ENCODE measurements around the gene TBC1D10B.
"Not testable (repeated sequence)": the region's sequence is repeated elsewhere in the genome, so short reads cannot be mapped to it uniquely, and the experiment has no call there.

Gene TBC1D10B

DNA sequence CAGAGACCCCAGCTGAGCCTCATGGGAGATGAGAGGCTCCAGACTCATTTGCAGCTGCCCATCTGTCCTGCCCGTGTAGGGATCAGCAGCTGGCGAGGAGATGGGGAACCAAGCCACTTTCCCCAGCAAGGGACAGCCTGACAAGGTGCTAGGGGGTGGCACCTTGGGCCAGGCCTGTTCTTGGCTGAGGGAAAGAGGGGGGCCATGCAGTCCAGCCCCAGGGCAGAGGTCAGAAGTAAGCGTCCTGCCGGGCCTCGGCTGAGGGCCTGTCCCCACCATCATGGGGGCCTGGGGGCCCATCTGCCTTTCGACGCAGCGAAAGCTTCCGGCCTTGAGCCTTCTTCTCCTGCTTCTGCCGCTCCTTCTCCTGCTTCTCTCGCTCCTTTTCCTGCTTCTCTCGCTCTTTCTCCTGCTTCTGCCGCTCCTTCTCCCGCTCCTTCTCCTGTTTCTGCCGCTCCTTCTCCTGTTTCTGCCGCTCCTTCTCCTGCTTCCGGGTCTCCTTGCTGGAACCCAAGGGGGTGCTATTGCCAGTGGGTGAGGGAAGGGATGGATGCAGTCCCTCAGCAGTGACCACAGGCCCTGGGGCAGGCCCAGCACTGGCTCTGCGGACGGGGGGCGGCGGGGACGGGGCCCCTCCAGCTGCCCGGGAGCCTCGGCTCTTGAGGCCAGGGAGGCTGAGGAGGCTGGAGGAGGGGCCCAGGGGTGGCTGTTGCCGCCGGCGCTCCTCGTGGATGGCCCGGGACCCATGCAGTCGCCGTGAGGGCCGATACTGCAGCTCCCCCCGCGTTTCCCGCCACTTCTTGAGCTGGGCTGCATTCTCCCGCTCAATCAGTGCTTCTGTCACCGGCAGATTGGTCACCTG, 12.3 kb downstream of the TBC1D10B start:
- no peak for FAIRE-seq

DNA sequence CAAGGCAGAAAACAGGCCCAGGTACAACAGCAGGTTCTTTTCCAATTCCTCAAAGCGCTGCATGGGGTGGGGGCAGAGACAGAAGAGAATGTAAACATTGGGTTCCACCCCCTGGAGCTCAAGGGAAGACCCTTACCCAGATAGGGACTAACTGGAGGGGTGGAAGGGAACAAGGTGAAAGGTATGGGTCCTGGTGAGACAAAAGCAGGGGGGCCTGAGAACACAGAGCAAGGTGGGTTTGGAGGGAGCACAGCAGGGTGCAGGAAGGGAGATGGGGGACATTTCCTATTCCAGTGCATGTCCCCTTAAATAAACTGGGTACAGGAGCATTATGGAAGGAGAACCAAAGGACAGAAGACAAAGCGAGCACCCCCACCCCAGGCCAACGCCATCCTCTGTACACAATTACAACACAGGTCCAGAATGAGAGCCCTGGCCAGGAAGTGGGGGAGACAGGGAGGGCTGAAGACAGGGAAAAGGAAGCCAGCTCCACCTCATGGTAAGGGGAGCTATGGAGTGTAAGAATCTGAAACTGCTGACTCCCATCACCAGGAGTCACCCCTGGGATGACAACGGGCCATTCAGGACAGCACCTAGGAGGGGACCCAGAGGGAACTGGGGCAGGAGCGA, 13.1 kb downstream of the TBC1D10B start:
- FAIRE-seq: no peak
- DNase-seq (ENCODE audit: extremely low spot score, insufficient read length, low read depth): no peak

More for the DNA sequence above, 12.3 kb downstream of the TBC1D10B start:
- no peak for DNase-seq (ENCODE audit: extremely low spot score, insufficient read length, low read depth)

DNA sequence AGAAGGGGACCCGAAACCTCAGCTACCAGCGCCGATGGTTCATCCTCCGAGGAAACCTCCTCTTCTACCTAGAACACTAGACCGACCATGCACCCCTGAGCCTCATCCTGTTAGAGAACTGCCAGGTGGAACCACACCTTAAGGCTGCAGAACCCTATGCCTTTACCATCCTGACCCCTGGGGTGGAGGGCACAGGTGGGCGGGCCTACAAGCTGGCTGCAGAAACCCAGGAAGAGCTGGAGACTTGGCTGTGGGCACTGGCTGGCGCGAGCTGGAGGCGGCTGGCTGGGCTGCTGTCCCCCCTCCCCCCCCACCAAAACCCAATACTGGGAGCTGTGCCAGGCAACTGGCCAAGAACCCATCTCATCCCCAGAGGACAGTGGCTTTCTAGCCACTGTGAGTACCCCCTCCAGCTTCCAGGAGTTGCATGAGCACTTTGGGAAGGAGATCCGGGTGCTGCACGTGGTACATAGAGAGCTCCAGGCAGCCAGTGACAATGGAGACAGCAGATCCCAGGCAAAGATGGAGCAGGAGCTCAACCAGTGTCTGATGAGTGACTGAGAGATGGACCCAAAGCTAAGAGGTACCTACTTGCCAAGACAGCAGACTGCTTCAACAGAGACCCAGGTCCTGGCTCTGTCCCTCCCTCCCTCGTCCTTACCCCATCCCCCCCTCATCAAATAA, 13.8 kb downstream of the TBC1D10B start:
- no peak for FAIRE-seq
- no peak for DNase-seq (ENCODE audit: extremely low spot score, insufficient read length, low read depth)

DNA sequence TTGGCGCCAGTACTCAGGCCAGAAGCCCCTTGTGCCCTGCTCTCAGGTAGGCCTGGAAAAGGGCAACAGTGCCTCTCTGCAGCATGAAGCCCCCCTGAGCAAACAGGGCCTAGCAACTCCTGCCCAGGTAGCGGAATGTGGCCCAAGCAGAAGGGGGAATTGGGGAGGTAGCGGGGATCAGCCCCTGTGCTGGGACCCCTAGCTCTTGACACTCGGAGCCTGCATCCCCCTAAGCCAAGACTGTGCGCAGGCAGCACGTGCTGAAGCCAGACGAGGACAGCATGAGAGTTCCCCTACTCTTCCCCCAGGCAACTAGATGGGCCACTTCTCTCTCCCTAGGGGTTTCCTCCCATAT, 14.4 kb downstream of the TBC1D10B start:
- FAIRE-seq (no peak), DNase-seq (ENCODE audit: extremely low spot score, insufficient read length, low read depth) (no peak)

DNA sequence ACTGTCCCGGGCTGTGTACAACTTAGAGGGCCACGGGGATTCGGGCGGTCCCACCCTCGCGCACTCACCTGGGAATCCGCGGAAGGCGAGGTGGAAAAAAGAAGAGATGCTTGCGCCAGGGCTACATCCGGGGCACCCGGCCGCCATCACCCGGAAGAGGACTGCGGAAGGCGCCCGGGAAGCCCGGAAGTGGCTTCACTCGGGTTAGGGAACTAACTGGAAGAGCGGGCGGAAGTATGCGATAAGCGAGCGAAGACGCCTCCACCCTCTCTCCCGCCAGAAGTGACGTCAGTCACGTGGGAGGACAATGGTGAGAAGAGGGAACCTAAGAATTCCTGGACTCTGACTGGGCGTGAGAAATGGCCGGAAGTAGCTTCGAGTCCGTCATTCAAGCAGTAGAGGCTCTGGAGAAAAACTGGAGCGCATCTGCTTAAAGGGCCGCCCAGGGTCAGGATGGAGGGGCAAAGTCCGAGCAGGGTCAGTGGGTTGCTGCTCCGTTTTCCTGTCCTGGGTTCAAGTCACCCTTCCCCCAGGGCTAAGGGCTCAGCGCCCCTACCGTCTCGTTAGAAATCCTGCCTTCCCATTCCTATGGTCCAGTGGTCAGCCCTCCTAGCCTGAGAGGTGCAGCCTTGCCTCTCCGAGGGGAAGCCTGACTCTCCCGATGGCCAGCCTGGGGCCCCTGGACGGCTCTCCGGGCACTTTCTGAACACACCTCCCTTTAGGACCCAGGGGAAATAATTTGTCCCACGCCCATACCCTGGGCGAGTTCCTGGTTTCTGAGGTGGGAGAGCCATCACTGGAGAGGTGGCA, 14.9 kb downstream of the TBC1D10B start, which contains the start of gene CD2BP2:
CD2BP2 (minus strand) TSS at position 165 of the 810 bp plus-strand sequence. CDS start 627 bp downstream, outside the sequence.
- DNase-seq (ENCODE audit: extremely low spot score, insufficient read length, low read depth): peak; percentile 79
- peak; percentile 98 for FAIRE-seq

DNA sequence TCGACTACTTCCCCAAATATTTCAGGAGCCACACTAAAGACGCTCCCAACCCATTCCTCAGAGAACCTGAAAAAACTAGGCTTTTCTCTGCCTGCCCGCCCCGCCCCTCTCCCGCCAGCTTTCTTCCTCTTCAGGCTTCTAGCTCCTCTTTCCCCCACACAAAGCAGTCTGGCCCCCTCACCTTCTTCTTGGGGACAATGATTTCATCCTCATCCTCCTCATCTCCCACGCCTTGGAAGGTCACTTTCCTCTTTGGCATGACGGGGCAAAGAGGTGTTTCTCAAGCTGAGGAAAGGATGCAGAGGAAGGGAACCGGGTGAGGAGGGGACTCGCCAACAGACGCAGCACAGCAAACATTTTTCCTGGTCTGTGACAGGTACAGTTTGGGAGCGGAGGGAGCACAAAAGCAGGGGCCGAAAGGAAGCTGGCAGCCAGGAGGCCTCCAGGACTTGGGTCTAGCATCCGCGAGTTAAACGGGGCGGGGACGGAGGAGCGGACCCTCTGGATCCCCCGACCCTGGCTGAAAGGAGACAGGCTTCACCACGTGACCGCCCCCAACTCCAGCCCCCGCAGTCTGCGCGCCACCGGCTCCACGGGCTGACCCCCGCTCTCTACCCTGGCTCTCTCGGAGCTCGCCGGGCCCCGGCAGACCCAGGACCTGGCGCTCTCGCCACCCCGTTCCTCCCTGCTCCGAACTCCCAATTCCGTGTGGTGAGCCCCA, 15.7 kb downstream of the TBC1D10B start:
- DNase-seq (ENCODE audit: extremely low spot score, insufficient read length, low read depth) (no peak), FAIRE-seq (no peak)

DNA sequence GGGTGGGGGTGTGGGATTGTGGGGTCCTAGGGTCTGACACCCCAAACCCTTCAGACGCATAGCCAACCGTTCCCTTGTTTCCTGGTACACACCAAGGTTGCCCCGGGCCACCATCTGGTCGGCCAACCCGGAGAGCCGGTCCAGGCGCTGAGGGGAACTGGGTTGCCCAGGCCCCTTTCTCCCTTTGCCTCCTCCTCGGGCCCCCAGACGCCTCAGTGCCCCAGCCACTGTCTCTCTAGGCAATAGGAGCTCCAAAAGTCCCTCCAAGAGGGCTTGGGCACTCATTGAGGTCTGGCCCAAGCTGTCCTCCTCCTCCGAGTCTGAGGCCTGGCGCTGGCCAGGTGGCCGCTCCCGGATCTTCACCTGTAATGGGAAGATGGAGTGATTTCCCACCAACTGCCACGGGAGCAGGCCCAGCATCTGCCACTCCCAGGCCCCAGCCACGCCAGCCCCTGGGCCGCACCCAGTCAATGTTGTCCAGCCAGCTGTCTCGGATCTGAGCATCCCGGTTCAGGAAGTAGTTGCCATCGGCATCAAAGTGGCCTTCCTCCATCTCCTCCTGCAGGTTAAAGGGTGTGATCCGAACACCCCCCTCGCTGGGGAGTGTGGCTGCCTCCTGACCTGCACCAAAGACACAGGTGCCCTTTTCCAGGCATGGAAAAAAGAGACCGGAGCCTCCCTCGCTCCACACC, 16.7 kb downstream of the TBC1D10B start:
- FAIRE-seq: no peak

DNA sequence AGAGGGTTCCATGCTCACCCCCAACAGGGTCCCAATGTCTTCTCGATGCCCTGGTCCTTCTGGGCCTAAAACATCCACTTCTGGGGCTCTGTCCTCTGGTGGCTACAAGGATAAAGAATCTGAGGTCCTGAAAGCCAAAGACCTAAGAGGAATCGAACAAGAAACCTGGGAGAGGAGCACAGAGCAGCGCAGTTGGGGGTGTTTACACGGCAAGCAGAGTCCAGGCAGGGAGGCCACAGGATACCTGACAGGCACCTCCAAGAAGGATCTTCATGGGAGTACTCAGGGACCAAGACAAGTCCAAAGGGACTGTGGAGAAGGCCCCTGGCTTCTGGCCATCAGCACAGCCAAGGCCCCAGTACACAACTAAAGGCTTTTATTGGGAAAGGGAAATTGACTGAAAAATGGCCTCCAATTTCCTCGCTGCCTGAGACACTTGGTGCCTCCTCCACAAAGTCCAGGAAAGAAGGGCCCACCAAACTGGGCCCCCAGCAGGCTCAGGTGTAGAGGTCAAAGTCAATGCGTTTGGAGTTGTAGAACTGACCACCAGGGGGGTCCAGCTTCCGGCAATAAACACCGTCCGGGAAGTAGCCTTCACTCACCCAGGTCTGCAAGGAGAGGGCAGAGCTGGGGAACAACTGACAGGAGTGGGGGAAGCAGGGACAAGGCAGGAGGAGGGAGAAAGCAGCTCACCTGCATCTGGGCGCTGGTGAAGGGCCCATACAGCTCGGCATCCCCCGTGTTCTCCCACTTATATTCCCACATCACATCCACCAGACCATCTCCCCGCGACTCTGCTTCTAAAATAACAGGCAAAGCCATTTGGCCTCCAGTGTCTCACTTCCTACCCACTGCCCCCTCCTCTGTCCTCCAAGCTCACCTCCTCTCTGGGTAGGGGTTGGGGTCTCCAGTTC, 17.5 kb downstream of the TBC1D10B start:
- no peak for DNase-seq (ENCODE audit: extremely low spot score, insufficient read length, low read depth)
- no peak for FAIRE-seq

More for the DNA sequence above, 16.7 kb downstream of the TBC1D10B start:
- no peak for DNase-seq (ENCODE audit: extremely low spot score, insufficient read length, low read depth)

DNA sequence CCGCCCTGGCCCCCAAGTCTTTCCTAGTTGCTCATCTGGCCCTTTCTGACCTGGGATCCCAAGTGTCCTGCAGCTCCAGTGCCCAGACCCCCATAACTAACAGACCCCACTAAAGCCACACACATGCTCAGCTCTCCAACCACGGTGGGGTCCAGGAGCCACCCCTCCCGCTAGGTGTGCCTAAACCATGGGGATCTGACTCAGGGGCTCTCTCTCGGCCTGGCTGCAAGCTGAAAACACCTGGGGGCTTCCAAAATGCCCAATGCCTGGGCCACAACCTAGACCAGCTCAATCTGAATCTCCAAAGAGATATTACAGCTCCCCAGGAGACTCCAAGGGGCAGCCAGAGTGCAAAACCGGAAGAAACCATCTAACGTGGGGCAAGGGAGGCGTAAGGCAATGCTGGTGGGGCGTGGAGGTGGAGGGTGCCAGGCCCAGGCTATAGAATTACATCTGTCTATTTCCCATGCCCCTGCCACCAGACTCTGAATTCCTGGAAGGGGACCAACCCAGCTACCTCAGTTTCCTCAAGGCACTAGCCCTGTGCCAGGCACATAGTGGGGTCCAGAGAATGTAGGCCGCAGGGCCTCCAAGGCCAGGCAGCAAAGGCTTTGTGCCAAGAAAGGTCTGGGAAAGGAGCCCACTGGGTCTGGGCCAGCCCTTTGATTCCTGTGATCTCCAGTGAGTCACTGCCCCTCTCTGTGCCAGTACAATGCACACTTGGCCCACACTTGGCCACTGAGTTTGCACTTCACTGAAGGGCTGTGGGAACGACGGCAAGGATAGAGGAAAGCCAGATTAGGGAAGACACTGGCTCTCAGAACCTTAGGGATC, 18.5 kb downstream of the TBC1D10B start:
- DNase-seq (ENCODE audit: extremely low spot score, insufficient read length, low read depth): no peak
- no peak for FAIRE-seq

DNA sequence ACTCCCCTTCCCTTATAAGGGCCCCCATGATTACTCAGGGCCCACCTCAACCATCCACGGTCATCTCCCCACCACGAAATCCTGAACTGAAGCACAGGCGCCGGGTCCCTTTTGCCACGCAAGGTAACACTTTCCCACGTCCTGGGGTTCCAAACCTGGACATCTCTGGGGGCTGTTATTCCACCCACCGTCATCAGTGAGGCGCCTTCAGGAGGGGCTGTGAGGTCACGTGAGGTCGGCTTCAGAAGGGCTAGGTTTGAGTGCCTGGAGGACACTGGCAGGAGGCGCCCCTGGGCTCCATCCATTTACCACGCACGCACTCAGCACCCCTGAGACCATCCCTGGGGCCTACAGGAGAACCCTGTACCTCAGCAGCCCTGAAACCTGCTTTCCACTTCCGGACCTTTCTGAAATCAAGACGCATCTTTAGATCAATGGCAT, 19.3 kb downstream of the TBC1D10B start:
- FAIRE-seq: no peak
- no peak for DNase-seq (ENCODE audit: extremely low spot score, insufficient read length, low read depth)

DNA sequence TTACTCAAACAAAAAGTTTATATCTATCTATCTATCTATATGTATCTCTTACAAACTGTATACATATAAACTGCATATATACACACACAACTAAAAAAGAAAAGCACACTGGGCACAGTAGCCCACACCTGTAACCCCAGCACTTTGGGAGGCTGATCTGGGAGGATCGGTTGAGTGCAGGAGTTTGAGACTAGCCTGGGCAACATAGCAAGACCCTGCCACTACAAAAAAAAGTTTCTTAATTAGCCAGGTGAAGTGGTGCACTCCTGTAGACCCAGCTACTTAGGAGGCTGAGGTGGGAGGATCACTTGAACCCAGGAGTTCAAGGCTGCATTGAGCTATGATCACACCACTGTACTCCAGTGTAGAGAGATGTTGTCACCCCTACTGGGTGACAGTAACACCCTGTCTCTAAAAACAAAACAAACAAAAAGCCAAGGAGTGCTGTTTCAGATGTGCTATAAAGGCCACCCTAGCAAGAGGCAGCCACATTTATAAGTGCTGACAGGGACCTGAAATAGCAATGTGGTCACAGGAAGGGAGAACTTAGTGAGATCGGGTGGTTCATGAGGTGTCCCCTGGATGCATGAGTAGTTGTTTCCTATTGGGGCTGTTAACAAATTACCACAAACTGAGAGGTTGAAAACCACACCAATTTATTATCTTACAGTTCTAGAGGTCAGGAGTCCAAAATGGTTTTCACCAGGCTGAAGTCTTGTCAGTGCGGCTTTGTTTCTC, 20.0 kb downstream of the TBC1D10B start:
- peak; percentile 99 for FAIRE-seq
- DNase-seq (ENCODE audit: extremely low spot score, insufficient read length, low read depth): no peak

DNA sequence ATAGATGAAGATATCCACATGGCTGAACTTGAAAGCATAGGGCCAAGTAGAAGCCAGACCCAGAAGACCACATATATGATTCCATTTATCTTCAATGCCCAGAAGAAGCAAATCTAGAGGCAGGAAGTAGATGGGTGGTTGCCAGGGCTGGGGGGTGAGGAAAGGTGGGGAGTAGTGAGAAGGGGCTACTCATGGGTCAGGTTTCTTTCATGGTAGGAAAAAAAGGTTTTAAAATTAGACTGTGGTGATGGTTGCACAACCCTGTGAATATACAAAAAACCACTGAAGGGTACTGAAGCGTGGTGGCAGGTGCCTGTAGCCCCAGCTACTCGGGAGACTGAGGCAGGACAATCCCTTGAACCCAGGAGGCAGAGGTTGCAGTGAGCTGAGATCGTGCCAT, 20.6 kb downstream of the TBC1D10B start:
- DNase-seq (ENCODE audit: extremely low spot score, insufficient read length, low read depth) (no peak), FAIRE-seq (peak; percentile 81)

DNA sequence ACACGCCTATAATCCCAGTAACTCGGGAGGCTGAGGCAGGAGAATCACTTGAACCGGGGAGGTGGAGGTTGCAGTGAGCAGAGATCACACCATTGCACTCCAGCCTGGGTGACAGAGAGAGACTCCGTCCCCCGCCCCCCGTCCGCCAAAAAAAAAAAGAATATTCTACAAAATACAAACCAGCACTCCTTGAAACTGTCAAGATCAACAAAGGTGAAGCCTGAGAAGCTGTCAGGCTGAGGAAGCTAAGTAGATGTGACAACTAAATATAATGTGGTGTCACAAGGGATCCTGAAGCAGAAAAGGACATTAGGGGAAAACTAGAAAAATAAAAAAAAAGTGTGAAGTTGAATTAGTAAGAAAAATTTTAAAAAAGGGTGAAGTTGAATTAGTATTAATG, 21.4 kb downstream of the TBC1D10B start:
- no peak for DNase-seq (ENCODE audit: extremely low spot score, insufficient read length, low read depth)
- no peak for FAIRE-seq

DNA sequence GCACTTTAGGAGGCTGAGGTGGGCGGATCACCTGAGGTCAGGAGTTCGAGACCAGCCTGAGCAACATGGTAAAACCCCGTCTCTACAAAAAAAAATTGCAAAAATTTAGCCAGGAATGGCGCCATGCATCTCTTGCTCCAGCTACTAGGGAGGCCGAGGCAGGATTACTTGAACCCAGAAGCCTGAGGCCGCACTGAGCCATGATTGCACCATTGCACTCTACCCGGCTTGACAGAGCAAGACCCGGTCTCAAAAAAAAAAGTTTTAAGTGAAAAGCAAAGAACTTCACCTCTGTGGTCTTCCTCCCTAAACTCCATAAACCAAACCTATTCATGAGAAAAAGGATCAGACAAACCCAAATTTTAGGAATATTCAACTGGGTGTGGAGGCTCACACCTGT, 22.2 kb downstream of the TBC1D10B start:
- FAIRE-seq (no peak), DNase-seq (ENCODE audit: extremely low spot score, insufficient read length, low read depth) (no peak)

DNA sequence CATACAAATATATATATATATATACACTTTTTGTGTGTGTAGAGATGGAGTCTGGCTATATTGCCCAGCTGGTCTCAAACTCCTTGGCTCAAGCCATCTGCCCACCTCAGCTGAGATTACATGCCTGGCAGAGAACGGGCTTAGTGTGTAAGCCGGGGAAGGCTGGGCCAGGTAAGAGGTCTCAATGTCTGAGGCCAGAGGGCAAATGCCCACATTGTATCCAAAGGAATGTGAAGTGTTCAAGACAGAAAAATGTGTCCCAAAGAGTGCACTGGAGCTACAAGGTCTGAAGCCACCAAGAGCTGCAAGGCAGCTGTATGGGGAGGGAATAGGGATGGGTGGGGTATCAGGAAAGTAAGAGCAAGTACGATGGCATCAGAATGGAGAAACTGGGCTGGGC, 24.0 kb downstream of the TBC1D10B start:
- FAIRE-seq: no peak
- DNase-seq (ENCODE audit: extremely low spot score, insufficient read length, low read depth): no peak

DNA sequence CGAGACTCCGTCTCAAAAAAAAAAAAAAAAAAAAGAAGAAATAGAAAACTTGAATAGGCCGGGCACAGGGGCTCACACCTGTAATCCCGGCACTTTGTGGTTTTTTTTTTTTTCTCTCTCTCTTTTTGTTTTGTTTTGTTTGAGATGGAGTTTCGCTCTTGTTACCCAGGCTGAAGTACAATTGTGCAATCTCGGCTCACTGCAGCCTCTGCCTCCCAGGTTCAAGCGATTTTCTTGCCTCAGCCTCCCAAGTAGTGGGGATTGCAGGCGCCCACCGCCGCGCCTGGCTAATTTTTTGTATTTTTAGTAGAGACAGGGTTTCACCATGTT, 26.8 kb downstream of the TBC1D10B start:
- not testable (repeated sequence) for DNase-seq (ENCODE audit: extremely low spot score, insufficient read length, low read depth); FAIRE-seq

All from GM18507 (cell line).